ENCODE data around the gene SYP. TPM values are rescaled to one million over a fixed set of nuclear protein-coding genes. Genes with fewer than 3 reads are reported as not detected.

Gene SYP
- total RNA-seq, 1 experiment from 2014 or later = 7.0 TPM

DNA sequence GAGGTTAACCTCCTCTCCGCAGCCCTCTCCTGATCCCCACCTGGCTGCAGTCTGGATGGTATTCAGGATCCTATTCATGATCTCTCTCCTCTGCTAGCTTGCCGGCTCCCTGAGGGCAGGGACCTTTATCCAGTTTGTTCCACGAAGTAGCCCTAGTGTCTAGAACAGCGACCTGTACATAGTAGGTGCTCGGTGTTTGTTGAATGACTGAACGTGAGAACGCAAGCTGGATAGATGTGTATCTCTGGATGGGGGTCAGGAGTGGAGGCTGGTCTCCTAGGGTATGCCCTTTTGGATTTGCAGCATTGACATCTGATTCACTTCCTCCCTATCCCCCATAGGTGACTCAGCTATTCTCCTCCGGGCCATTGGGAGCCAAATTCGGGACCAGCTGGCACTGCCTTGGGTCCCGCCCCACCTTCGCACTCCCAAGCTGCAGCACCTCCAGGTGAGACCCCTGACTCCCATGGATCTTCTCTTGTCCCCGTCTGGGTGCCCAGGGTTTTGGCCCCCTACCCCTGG, 42.6 kb upstream of the SYP start:
- TF ChIP-seq GRHL2 (CRISPR knock-in tag; IDR thresholded peaks at IDR 0.05; ENCODE audit: insufficient replicate concordance, severe bottlenecking) (no peak), JUN (CRISPR knock-in tag; IDR thresholded peaks at IDR 0.05) (no peak), IRF1 (CRISPR knock-in tag; IDR thresholded peaks at IDR 0.05) (no peak), SMAD4 (CRISPR knock-in tag; IDR thresholded peaks at IDR 0.05) (no peak), ZNF396 (CRISPR knock-in tag; IDR thresholded peaks at IDR 0.05; ENCODE audit: borderline replicate concordance) (no peak), TP53 (CRISPR knock-in tag; IDR thresholded peaks at IDR 0.05) (no peak), MXD4 (CRISPR knock-in tag; IDR thresholded peaks at IDR 0.05; ENCODE audit: borderline replicate concordance) (no peak), CTCF (IDR thresholded peaks at IDR 0.05) (no peak), ZBTB21 (CRISPR knock-in tag; IDR thresholded peaks at IDR 0.05; ENCODE audit: borderline replicate concordance) (no peak)
- TF ChIP-seq, protein P1, sequence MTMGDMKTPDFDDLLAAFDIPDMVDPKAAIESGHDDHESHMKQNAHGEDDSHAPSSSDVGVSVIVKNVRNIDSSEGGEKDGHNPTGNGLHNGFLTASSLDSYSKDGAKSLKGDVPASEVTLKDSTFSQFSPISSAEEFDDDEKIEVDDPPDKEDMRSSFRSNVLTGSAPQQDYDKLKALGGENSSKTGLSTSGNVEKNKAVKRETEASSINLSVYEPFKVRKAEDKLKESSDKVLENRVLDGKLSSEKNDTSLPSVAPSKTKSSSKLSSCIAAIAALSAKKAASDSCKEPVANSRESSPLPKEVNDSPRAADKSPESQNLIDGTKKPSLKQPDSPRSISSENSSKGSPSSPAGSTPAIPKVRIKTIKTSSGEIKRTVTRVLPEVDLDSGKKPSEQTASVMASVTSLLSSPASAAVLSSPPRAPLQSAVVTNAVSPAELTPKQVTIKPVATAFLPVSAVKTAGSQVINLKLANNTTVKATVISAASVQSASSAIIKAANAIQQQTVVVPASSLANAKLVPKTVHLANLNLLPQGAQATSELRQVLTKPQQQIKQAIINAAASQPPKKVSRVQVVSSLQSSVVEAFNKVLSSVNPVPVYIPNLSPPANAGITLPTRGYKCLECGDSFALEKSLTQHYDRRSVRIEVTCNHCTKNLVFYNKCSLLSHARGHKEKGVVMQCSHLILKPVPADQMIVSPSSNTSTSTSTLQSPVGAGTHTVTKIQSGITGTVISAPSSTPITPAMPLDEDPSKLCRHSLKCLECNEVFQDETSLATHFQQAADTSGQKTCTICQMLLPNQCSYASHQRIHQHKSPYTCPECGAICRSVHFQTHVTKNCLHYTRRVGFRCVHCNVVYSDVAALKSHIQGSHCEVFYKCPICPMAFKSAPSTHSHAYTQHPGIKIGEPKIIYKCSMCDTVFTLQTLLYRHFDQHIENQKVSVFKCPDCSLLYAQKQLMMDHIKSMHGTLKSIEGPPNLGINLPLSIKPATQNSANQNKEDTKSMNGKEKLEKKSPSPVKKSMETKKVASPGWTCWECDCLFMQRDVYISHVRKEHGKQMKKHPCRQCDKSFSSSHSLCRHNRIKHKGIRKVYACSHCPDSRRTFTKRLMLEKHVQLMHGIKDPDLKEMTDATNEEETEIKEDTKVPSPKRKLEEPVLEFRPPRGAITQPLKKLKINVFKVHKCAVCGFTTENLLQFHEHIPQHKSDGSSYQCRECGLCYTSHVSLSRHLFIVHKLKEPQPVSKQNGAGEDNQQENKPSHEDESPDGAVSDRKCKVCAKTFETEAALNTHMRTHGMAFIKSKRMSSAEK (CRISPR knock-in tag; IDR thresholded peaks at IDR 0.05; ENCODE audit: borderline replicate concordance) = no peak
- TF ChIP-seq, protein P2, sequence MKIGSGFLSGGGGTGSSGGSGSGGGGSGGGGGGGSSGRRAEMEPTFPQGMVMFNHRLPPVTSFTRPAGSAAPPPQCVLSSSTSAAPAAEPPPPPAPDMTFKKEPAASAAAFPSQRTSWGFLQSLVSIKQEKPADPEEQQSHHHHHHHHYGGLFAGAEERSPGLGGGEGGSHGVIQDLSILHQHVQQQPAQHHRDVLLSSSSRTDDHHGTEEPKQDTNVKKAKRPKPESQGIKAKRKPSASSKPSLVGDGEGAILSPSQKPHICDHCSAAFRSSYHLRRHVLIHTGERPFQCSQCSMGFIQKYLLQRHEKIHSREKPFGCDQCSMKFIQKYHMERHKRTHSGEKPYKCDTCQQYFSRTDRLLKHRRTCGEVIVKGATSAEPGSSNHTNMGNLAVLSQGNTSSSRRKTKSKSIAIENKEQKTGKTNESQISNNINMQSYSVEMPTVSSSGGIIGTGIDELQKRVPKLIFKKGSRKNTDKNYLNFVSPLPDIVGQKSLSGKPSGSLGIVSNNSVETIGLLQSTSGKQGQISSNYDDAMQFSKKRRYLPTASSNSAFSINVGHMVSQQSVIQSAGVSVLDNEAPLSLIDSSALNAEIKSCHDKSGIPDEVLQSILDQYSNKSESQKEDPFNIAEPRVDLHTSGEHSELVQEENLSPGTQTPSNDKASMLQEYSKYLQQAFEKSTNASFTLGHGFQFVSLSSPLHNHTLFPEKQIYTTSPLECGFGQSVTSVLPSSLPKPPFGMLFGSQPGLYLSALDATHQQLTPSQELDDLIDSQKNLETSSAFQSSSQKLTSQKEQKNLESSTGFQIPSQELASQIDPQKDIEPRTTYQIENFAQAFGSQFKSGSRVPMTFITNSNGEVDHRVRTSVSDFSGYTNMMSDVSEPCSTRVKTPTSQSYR (CRISPR knock-in tag; IDR thresholded peaks at IDR 0.05) = no peak
- Mint-ChIP-seq H3K27me3 (ENCODE audit: low read depth) (no peaks in the 10 kb centered on the region), H3K4me3 (no peak overlapping the region), H3K36me3 (peaks cover 3% of the 10 kb centered on the region; the same call in 1 of the 2 replicates), H3K4me1 (no peaks in the 10 kb centered on the region), H3K27ac (no peak overlapping the region), H3K9me3 (no peaks in the 10 kb centered on the region)
- DNase-seq (ENCODE audit: low spot score) (no peak), ATAC-seq (no peak)
- ChIA-PET POLR2A (no interaction called here), CTCF (no interaction called here)

GRCh38 chrX:49238735-49239134, 38.7 kb upstream of the SYP start:
- Mint-ChIP-seq H3K4me1 (no peaks in the 10 kb centered on the region), H3K27me3 (ENCODE audit: low read depth) (no peaks in the 10 kb centered on the region; the same call in 1 of the 2 replicates), H3K36me3 (no peaks in the 10 kb centered on the region), H3K27ac (no peak overlapping the region), H3K4me3 (no peak overlapping the region), H3K9me3 (no peaks in the 10 kb centered on the region)
- no peak for DNase-seq (ENCODE audit: low spot score)
- ATAC-seq = no peak
- TF ChIP-seq ZNF219 (CRISPR knock-in tag; IDR thresholded peaks at IDR 0.05; ENCODE audit: borderline replicate concordance) (no peak), JAZF1 (CRISPR knock-in tag; IDR thresholded peaks at IDR 0.05) (no peak), NFE2L1 (CRISPR knock-in tag; IDR thresholded peaks at IDR 0.05) (no peak), SMAD4 (CRISPR knock-in tag; IDR thresholded peaks at IDR 0.05) (no peak)
- ChIA-PET POLR2A (no interaction called here), CTCF (no interaction called here)
